CD4-positive, alpha-beta T cell treated with Interleukin-21 for 1 hour (primary cell): ENCODE data around the gene LRRC25.
A peak's percentile ranks its signal among the peaks of the same experiment; 100 is the strongest.

Experiments
- DNase-seq: peaks from one replicate; pipeline ENCODE4 v3.0.0-alpha.2; 2020

Gene LRRC25

DNA sequence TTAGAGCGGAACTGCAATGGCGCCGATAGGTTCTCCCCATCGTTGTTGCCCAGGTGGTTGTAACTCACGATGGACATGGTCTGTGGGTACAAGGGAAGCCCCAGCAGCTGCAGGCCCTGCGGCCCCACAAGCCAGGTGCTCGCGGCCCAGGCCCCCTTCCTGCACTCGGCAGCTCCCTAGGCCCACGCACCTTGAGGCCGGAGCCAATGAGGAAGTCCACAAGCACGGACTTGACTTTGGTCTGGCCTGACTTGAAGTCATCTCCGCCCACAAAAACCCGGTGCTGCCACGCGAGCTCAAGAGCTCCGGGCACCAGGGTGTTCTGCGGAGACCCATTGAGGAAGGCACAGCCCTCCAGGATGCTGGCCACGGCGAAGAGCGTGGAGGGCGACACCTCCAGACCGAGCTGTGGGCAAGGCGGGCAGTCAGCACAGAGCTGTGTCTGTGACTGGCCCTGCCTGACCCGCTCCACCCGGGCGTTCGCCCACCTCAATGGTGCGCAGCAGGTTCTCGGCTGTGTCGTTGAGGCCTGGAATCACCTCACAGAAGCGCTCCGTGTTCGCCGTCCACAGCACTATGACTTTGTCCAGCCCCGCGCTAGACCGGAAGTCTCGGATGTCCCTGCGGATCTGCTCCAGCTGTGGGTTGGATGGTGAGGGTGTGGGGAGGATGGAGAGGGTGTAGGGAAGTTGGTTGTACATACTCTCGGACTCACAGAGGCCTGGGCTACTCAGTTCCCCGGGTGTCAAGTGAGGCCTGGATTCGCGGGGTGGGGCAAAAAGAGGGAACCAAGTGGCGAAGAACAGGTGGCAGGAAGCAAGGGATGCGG, 38.6 kb upstream of the LRRC25 start:
- DNase-seq = no peak

DNA sequence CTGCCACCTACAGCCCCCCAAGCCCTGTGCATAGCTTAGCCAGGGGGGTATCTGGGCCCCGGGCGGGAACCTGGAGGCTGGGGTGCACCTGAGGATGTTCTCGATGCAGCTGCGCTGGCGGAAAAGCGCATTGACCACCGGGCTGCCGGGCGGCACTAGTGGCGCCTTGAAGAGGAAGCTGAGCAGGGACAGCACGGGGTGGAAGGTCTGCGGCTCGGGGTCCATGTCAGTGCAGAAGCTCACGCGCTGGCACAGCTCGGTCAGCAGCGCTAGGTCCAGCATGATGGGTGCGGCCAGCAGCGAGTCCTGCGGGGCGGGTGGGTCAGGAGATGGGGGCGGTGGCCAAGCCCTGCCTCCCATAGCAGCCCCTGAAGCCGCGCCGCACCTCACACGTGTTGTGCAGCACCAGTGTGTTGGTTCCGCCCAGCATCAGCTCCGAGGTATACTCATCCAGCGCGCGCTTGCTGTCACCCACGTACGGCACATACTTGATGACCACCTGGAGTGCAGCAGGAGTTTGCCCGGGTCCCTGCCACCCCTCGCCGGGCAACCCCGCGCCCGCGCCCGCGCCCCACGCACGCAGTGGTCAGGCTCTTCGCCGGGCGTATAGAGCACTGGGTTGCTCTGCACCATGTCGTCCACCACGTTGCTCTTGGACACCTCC, 37.9 kb upstream of the LRRC25 start:
- DNase-seq = no peak

DNA sequence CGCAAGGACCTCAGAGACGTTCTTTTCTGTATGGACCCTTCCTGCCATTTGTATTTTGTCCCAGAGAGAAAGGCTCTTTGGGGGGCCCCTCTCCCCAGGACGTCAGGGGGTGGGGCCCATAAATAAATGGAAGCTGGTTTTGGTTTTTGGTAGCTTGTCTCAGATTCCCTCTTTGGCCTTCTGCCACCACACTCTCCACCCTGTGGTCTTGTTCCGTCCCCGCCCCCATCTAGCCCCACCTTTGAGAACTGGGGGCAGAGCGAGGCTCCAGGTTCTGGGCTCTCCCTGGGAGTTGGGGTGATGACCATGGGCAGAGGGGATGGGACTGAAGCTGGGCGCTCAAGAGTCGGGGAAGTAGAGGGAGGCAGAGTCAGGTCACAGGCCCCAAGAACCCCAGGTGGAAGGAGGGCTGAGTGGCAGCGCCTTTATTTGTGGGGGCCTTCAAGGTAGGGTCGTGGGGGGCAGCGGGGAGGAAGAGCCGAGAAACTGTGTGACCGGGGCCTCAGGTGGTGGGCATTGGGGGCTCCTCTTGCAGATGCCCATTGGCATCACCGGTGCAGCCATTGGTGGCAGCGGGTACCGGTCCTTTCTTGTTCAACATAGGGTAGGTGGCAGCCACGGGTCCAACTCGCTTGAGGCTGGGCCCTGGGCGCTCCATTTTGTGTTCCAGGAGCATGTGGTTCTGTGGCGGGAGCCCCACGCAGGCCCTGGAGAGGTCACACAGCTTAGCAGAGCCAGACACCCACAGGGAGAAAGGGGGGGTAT, 37.2 kb upstream of the LRRC25 start:
- no peak for DNase-seq

DNA sequence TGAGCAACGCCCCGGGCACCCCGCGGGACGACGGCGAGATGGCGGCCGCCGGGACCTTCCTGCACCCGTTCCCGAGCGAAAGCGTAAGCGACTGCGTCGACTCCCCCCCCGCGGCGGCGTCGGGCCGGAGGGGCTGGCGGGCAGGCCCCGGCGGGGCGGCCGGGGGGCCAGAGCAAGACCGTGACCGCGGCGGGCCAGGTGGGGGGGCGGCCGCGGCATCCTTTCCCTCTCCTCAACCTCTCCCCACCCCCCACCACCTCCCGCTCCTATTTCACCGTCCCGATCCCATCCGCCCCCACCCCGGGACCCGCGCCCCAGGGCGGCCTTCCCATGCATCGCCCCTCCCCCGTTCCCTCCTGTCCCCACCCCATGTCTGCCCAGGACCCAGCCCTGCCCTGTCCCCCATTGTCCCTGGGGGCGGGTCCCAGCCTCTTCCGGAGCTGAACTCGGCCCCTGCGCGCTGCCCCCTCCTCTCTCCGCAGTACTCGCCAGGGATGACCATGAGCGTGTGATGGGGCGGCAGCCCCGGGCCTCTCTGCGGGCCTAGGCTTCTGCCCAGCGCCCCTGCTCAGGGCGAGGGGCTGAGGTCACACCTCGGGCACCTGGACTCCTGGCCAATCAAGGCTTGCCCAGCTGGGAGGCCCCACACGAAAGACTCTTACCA, 36.4 kb upstream of the LRRC25 start:
- DNase-seq = no peak

DNA sequence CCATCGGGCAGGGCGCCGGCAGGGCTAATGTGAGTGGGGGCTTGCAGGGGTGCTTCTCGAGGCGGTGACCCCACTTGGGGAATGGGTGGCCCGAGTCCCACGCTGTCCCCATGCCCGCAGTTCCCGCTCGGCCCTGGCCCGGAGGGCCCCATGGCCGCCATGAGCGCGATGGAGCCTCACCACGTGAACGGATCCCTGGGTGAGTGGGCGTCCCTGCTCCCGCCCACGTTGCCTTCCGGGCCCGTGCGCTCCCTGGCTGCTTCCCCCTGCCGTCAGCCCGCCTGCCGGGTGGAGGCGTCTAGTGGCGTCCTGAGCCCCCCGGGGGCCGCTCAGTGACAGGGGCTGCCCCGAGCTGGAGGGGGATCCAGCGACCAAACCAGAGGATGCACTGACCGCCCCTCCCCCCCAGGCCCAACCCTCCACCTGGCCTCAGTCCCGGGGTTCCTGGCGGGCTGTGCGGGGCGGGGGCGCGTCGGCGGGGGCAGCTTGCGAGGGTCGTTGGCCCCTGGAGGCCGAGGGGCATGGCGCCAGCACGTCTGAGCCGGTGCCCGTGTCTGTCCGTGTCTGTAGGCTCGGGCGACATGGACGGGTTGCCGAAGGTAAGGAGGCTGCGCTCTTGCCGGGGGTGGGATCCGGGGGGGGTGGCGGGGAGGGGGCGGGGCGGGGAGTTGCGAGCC, 35.7 kb upstream of the LRRC25 start:
- peak; percentile 35 for DNase-seq

DNA sequence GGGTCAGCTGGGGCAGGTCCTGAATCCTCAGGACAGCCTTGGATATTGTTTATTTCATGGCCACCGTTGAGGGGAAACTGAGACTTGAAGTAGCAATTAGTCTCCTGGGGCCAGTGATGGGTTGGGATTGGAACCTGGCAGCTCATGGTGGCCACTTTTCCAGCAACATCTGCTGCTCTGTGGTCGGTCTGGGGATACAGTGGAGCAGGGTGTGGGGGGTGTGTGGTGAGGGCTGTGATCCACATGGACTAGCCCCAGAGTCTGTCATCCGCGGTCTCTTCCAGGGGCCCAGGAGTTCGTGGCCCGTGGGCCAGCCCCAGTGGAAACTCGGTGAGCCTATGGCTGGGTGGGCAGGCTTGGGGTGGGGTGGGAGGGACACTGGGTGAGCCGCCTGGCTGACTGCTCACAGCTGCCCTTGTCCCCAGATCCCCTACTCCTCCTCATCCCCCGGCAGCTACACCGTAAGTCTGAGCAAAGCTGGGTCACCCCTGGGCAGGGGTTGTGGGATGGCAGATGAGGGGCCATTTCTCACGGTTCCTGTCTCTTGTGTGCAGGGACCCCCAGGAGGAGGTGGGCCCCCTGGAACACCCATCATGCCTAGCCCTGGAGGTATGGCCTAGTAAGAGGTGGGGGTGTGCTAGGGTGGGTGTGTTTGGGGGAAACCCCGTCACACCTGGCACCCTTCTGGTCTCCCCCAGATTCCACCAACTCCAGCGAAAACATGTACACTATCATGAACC, 35.0 kb upstream of the LRRC25 start:
- no peak for DNase-seq

DNA sequence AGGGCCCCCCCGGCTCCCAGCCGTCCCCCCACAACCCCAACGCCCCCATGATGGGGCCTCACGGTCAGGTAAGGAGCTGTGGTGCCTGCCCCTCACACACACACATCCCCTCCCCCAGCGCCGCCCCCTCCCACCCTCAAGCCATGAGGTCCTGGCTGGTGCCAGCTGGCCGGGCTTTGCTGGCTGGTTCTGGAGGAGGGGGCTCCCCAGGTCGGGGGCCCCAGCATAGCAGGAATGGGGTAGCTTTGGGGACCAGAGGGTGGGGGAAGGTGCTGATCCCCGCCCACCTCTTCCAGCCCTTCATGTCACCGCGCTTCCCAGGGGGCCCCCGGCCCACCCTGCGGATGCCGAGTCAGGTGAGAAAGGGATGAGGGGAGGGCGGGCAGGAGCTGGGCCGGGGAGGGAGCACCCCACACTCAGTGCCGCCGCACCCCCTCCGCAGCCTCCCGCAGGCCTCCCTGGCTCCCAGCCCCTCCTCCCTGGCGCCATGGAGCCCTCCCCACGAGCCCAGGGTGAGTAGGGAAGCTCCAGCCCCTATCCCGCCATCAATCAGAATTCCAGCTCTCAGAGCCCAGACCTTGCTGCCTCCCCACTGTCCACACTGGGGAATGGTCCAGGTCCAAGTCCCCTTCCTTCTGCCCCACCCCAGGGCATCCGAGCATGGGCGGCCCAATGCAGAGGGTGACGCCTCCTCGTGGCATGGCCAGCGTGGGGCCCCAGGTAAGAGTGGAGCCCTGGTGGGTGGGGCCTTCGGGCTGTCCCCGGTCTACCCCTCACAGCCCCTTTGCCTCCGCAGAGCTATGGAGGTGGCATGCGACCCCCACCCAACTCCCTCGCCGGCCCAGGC, 34.2 kb upstream of the LRRC25 start:
- DNase-seq = no peak

DNA sequence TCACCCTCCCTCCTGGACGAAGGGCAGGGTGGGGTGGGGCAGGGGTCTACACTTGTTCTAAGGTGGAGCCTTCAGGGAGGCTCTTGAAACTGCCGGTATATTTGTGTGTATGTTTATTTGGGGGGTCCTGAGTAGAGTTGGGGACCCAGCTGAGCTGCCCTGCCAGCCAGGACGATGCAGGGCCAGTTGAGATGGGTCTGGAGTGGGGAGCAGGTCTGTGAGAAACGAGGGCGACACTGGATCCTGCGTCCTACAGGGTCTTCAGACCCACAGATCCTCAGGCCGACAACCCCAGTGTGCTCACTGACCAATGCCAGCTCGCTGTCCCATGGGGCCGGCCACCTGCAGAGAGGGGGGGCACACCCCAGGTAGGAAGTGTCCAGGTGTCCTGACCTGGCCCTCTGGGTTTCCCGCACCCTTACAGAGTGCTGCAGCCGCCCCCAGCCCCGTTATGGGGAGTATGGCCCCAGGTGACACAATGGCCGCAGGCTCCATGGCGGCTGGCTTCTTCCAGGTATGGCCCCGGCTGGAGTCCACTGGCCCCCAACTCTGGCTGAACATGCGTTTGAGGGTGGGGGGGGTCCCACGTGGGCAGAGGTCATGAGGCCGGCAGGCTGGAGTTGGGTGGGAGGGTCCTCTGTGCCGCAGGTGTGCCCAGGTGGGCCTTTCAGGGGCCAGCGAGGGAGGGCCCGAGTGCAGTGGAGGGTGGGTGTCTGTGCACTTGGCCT, 33.2 kb upstream of the LRRC25 start:
- no peak for DNase-seq

DNA sequence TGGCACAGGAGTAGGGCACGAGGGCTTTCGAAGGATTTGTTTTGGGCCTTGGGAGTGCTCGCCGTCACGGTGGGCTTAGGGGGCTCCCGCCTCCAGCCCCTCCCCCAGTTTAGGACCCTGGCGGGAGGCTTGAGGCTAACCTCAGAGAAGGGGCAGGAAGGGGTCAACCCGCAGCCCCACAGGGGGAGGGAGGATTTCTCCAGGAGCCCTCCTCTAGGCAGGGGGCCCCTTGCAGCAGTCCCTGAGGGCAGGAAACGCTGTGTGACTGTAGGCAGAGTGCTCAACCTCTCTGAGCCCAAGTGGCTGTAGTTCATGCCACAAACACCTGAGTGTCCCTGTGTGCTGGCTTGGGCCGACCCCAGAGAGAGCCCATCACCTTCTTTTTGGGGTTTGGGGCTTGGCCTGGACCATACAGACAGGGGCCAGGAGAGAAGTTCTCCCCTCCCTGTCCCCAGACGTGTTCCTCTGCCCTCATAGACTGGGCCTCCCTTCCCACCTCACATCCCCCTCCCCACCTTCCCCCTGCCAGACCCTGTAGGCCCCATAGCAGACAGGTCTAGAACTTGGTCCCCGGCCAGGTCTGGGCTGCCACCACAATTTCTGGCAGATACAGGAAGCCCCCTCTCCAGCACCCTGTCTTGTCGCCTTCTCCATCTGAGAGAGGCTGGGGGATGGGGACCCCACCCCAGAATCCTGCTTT, 32.4 kb upstream of the LRRC25 start:
- peak; percentile 44 for DNase-seq

DNA sequence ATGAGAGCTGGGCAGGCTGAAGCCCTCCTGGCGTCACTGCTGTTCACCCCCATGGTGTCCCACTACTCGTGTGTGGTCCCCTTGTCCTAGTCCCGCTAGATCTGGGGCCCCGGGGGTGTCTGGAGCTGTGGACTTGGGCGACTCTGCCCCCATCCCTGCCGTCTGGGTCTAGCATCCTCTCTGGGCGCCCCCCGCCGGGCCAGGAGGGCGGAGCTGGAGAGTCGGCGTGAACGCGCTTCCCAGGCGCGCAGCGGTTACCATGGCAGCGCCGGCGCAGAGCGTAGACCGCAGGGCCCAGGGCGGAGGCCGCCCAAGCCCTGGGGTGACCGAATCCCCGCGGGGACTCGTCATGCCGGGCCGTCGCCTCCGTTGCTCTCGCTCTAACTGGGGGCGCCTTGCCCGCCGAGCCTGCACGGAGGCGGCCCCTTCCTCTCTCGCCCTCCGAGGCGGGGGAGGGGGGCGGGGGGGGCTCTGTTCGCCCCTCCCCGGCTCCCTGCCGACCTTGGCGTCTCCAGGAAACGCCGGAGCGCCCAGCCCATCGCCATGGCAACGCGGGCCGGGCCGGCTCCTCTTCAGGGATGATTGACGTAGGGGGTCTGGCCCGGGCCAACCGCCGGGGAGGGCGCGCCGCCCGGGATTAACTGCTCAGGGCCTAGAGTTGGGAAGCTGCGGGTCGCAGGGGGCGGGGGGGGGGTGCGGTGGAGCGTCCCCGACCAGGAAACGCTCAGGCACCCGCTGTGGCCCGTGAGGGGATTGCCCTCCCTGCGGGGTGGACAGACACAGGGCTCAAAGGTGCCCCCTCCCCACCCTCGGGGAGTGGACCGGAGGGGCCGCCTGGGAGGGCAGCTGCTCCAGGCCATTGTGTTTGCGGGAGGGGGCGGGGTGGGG, 31.6 kb upstream of the LRRC25 start:
- peak; percentile 92 for DNase-seq

DNA sequence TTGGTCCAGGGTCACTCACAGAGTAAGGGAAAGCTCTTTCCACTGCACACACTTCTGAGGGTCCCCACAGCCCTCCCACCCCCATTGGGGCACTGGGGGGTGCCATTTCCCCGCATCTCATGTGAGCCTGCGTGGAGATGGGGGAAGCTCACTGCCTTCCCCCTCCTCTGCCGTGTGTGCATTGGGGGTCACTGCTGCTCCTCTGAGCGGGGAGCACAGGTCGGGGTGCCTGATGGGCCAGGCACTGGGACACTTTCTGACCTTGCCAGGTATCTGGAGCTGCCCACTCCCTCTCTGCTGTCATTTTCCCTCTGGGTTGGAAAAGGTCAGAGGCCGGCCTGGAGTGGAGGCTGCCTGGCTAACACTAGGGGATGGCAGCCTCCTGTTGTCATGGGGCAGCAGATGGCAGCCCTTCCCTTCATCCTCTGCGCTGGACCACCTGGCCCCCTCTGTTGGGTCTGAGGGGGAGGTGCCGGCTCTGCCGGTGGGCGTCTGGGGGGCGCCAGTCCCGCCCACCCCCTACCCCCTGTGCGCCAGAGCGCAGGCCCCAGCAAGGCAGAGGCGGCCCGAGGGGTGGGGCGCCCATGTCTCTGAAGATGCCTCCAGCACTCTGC, 30.9 kb upstream of the LRRC25 start:
- no peak for DNase-seq

DNA sequence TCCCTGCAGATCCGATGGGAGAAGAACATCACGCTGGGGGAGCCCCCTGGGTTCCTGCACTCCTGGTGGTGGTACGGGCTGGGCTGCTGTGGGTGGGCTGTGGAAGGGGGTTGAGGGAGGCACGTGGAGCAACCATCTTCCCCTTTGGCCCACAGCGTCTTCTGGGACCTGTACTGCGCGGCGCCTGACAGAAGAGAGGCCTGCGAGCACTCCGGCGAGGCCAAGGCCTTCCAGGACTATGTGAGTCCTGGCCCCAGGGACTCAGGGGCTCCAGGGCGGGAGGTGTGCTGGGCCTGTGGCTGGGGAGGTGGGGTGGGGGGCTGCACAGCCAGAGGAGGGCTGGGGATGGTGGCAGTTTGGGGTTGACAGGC, 30.3 kb upstream of the LRRC25 start:
- DNase-seq = no peak

DNA sequence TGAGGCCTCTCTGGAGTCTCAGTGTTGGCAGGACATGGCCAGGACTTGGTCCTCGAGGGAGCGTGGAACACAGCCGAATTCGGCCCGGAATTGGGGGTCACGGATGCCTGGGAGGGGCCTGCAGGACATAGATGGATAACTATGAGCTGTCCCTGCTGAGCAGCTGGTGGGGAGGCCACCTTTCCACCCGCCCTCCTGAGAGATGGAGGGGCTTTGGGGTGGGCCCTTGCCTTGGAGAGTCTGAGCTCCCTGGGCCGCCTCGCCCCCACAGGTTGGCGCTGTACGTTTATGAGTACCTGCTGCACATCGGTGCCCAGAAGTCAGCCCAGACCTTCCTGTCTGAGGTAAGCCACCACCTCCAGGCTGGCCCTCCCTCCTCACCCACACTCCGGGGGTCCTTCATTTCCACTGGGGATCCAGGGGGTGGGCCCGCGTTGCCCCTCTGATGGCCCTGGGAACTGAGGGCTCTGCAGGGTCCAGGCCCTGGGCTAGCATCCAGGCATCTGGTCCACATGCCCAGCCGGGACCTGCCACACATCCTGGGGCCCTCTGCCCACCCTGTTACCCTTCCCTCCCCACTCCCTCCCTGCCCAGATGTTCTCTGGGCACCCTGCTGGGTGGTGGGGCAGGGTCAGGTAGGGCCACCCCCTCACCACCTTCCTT, 29.8 kb upstream of the LRRC25 start:
- no peak for DNase-seq

DNA sequence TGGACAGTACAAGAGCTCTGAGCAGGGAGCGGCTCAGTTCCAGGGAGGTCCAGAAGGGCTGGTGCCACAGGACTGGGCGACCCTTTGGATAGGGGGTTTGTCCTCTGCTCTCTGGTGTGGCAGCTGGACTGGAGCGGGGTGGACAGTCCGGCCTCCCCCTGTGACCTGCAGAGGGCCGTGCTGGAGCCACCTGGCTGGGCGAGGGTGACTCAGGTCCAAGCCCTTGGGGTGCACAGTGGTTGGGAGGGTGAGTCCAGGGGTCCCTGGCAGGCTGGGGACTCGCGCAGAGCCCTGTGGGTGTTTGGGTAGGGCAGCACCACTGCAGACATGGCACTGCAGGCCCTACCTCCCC, 29.0 kb upstream of the LRRC25 start:
- DNase-seq = no peak

DNA sequence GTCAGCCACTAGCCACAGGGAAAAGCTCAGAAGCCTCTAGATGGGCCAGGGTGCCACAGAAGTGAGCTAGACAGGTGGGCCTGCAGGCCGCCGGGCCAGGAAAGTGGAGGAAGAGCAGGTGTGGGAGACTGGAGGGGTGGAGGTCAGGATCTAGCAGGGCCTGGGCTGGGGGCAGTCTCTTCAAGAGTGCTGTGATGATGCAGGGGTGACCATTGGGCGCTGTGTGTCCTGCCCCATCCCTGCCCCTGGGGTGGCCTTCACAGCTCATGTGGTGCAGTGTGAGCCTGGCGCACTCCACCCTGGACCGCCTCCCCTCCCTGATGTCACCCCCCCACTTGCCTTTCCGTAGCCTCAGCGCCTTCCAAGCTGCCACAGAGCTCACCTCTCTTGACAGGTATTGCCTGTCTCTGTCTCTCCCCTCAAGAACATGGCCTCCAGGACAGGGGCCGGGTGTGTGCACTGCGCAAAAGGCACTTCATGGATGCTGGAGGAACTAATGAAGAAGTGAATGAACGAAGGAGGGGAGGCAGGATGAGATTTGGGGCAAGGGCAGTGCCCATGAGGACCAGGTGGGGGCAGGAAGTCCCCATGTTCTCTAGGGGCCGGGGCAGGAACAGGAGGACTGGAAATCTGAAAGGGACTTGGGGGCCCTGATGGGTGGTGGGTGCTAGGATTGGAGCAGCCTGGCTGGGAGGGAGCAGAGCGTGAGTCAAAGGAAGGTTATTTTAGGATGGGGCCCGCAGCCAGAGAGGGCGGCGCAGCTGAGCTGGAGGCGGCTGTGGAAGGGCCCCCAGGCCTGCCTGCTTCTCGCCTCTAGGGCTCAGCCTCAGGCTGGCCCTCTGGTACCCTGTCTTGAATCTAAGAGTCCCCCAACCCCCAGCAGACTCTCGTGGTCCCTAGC, 28.3 kb upstream of the LRRC25 start:
- no peak for DNase-seq

DNA sequence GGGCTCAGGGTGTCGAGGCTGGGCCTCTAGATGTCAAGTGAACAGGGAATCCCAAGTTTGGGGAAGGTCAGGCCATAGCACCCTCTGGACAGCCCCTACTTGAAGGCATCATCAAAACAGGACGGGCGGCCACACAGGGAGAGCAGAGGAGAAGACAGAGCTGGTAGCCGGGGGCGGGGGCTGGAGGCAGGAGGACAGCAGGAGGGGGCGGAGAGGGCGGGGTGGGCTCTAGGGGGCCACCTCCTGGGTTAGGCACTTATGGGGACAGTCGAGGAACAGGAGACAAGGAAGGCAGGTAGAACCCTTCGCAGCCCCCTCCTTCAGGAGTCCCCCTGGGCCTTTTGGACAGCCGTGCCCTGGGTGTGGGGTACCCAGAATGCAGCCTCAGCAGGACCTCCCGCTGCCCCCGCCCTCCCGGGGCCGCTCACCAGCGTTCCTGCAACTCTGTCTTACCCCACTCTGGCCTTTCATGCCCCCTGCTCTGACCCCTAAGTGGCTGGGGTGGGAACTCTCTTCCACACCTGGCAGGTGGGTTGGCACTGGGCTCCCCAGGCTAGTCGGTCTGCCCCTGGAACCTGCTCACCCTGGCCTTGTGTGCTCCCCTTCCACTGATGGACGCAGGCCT, 27.6 kb upstream of the LRRC25 start:
- DNase-seq = no peak
